MM.1S (cell line): ENCODE results near the gene ZDHHC11.

Experiments used
- DNase-seq: peaks from one replicate; pipeline ENCODE4 v3.0.0-alpha.2; 2015
- H2AFZ ChIP-seq: fragments of 300-600 bp; sonication (generic); 2 replicates; pipeline ENCODE4 v1.6.0; 2016; ENCODE audit warnings: antibody characterized with exemption, low read length
- H3F3A ChIP-seq: fragments of 300-600 bp; sonication (generic); 2 replicates; pipeline ENCODE4 v1.6.1; 2016; ENCODE audit warnings: mild to moderate bottlenecking, antibody characterized with exemption, low read length, moderate library complexity, mixed read lengths; ENCODE audit not compliant: insufficient read depth
- H3K27ac ChIP-seq: fragments of 300-600 bp; sonication (generic); 2 replicates; pipeline ENCODE4 v1.5.1; 2016; ENCODE audit warnings: mild to moderate bottlenecking, low read length
- H3K27me3 ChIP-seq: fragments of 300-600 bp; sonication (generic); replicated peaks from 2 replicates; pipeline ENCODE4 v1.6.0; 2016; ENCODE audit warnings: low read length; ENCODE audit not compliant: insufficient read depth
- H3K36me3 ChIP-seq: fragments of 300-600 bp; sonication (generic); replicated peaks from 2 replicates; pipeline ENCODE4 v1.6.1; 2016; ENCODE audit warnings: mild to moderate bottlenecking, low read length, mixed read lengths; ENCODE audit not compliant: insufficient read depth
- H3K4me1 ChIP-seq: fragments of 300-600 bp; sonication (generic); 2 replicates; pipeline ENCODE4 v1.6.1; 2016; ENCODE audit warnings: low read length, mixed read lengths
- H3K4me2 ChIP-seq: fragments of 300-600 bp; sonication (generic); 2 replicates; pipeline ENCODE4 v1.6.0; 2016; ENCODE audit warnings: low read depth, low read length
- H3K4me3 ChIP-seq: fragments of 300-600 bp; sonication (generic); 2 replicates; pipeline ENCODE4 v1.5.1; 2016; ENCODE audit warnings: low read length, mixed read lengths
- H3K79me2 ChIP-seq: fragments of 300-600 bp; sonication (generic); 2 replicates; pipeline ENCODE4 v1.6.1; 2016; ENCODE audit warnings: mixed run types, low read length, mixed read lengths
- H3K9ac ChIP-seq: fragments of 300-600 bp; sonication (generic); 2 replicates; pipeline ENCODE4 v1.6.1; 2016; ENCODE audit warnings: low read length, mixed read lengths
- H3K9me2 ChIP-seq: fragments of 300-600 bp; sonication (generic); replicated peaks from 2 replicates; pipeline ENCODE4 v1.6.1; 2016; ENCODE audit warnings: mild to moderate bottlenecking, low read length, mixed read lengths; ENCODE audit not compliant: insufficient read depth
- H3K9me3 ChIP-seq: fragments of 300-600 bp; sonication (generic); replicated peaks from 2 replicates; pipeline ENCODE4 v1.6.1; 2016; ENCODE audit warnings: mild to moderate bottlenecking, low read length, mixed read lengths; ENCODE audit not compliant: insufficient read depth
- H4K20me1 ChIP-seq: fragments of 300-600 bp; sonication (generic); 2 replicates; pipeline ENCODE4 v1.6.1; 2016; ENCODE audit warnings: mild to moderate bottlenecking, low read length, moderate library complexity, mixed read lengths; ENCODE audit not compliant: insufficient read depth
- CTCF ChIP-seq: fragments of 300-600 bp; sonication (generic); IDR thresholded peaks from 2 replicates; pipeline ENCODE4 v1.5.1; 2016; ENCODE audit warnings: antibody characterized with exemption, low read length, mixed read lengths
- EZH2 ChIP-seq: fragments of 300-600 bp; sonication (generic); optimal IDR thresholded peaks from 2 replicates; pipeline ENCODE3; 2017; ENCODE audit warnings: low read depth, mild to moderate bottlenecking, antibody characterized with exemption, low read length, mixed read lengths
- EZH2phosphoT487 ChIP-seq: fragments of 300-600 bp; sonication (generic); IDR thresholded peaks from 2 replicates; pipeline ENCODE4 v1.6.1; 2018; ENCODE audit warnings: antibody characterized with exemption, low read length

ZDHHC11 gene

GRCh38 chr5:889075-889710 is 38.4 kb upstream of the ZDHHC11 start:
- Histone ChIP-seq H3K27me3 (no peaks in the 10 kb centered on the region), H3K9me2 (no peaks in the 10 kb centered on the region), H4K20me1 (no peaks in the 10 kb centered on the region), H3K9me3 (no peaks in the 10 kb centered on the region), H3K4me2 (no peak overlapping the region), H3K36me3 (peaks cover 30% of the 10 kb centered on the region), H3K4me3 (no peak overlapping the region), H3F3A (0 out of 2 replicates have a peak, but pooled peaks cover 5% of the 10 kb centered on the region), H3K27ac (no peak overlapping the region), H3K4me1 (peaks cover 13% of the 10 kb centered on the region; the same call in 1 of the 2 replicates), H3K9ac (no peak overlapping the region), H2AFZ (no peak overlapping the region), H3K79me2 (peaks cover 96% of the 10 kb centered on the region)
- TF ChIP-seq CTCF (no peak), EZH2phosphoT487 (no peak), EZH2 (no peak)
- no peak for DNase-seq

GRCh38 chr5:888638-889035 is 37.9 kb upstream of the ZDHHC11 start:
- no peak overlapping the region for H3K9ac ChIP-seq
- H3K9me3 ChIP-seq = no peaks in the 10 kb centered on the region
- no peaks in the 10 kb centered on the region for H3K27me3 ChIP-seq
- H3K79me2 ChIP-seq = peaks cover 96% of the 10 kb centered on the region
- peaks cover 9% of the 10 kb centered on the region; the same call in 1 of the 2 replicates for H3K4me1 ChIP-seq
- H3K36me3 ChIP-seq = peaks cover 35% of the 10 kb centered on the region
- DNase-seq = no peak
- no peak overlapping the region for H3K4me3 ChIP-seq
- no peaks in the 10 kb centered on the region for H3K9me2 ChIP-seq
- no peak overlapping the region for H2AFZ ChIP-seq
- no peaks in the 10 kb centered on the region for H4K20me1 ChIP-seq
- 0 out of 2 replicates have a peak, but pooled peaks cover 5% of the 10 kb centered on the region for H3F3A ChIP-seq
- H3K27ac ChIP-seq = no peak overlapping the region
- H3K4me2 ChIP-seq = no peak overlapping the region
- TF ChIP-seq EZH2phosphoT487 (no peak), CTCF (no peak), EZH2 (no peak)

GRCh38 chr5:887947-888637 is 37.3 kb upstream of the ZDHHC11 start:
- Histone ChIP-seq H3K27ac (no peak overlapping the region), H3K9me3 (no peaks in the 10 kb centered on the region), H3K4me1 (peaks cover 9% of the 10 kb centered on the region; the same call in 1 of the 2 replicates), H3K36me3 (peaks cover 41% of the 10 kb centered on the region), H3K27me3 (no peaks in the 10 kb centered on the region), H3K4me3 (no peak overlapping the region), H3K9me2 (no peaks in the 10 kb centered on the region), H3K9ac (no peak overlapping the region), H2AFZ (no peak overlapping the region), H3F3A (no peaks in the 10 kb centered on the region; the same call in 1 of the 2 replicates), H3K79me2 (peaks cover 96% of the 10 kb centered on the region), H3K4me2 (no peak overlapping the region), H4K20me1 (no peaks in the 10 kb centered on the region)
- no peak for TF ChIP-seq EZH2phosphoT487
- TF ChIP-seq CTCF = no peak
- TF ChIP-seq EZH2 = no peak
- DNase-seq = no peak
